Tongue (tissue), 1 donor: ENCODE measurements around the gene BST2. TPM values are rescaled to one million over a fixed set of nuclear protein-coding genes. Genes with fewer than 3 reads are reported as not detected.

ENCODE experiments used
- total RNA-seq: library from RNA; depleted of rRNA; stranded (reverse); fragments of >200 nt; gene quantifications from one replicate; pipeline ENCODE4 v1.2.3, GENCODE V29; 2014

The BST2 gene
- total RNA-seq, 1 donor from 2014 or later: 6.3 TPM

Other genes starting within 250 kb of the BST2 start
- 21.7 TPM for gene USE1, start 190.3 kb downstream of the BST2 start, total RNA-seq
- gene OCEL1, start 179.4 kb downstream of the BST2 start, total RNA-seq: 5.3 TPM
- 35.0 TPM for gene NR2F6, start 159.7 kb downstream of the BST2 start, total RNA-seq
- gene USHBP1, start 140.9 kb downstream of the BST2 start, total RNA-seq: 12.3 TPM
- 70.7 TPM for gene BABAM1, start 138.2 kb downstream of the BST2 start, total RNA-seq
- gene ANKLE1, start 123.7 kb downstream of the BST2 start, total RNA-seq: 0.62 TPM
- 15.6 TPM for gene ABHD8, start 102.2 kb downstream of the BST2 start, total RNA-seq
- gene MRPL34, start 99.8 kb downstream of the BST2 start, total RNA-seq: 38.9 TPM
- 7.6 TPM for gene DDA1, start 96.1 kb downstream of the BST2 start, total RNA-seq
- gene ANO8, start 70.8 kb downstream of the BST2 start, total RNA-seq: 8.5 TPM
- 17.3 TPM for gene GTPBP3, start 68.1 kb downstream of the BST2 start, total RNA-seq
- 39.2 TPM for gene PLVAP, start 28.3 kb downstream of the BST2 start, total RNA-seq
- not detected for gene CCDC194, start 11.4 kb downstream of the BST2 start, total RNA-seq
- 26.8 TPM for gene MVB12A, start 14.4 kb upstream of the BST2 start, total RNA-seq
- gene TMEM221, start 43.0 kb upstream of the BST2 start, total RNA-seq: 3.3 TPM
- not detected for gene NXNL1, start 55.3 kb upstream of the BST2 start, total RNA-seq
- gene SLC27A1, start 64.9 kb upstream of the BST2 start, total RNA-seq: 45.7 TPM
- gene PGLS, start 106.0 kb upstream of the BST2 start, total RNA-seq: 35.1 TPM
- 66.3 TPM for gene COLGALT1, start 150.0 kb upstream of the BST2 start, total RNA-seq